IMR-90 (cell line): Measurements from ENCODE around the gene TAL1. TPM values are rescaled to one million over a fixed set of nuclear protein-coding genes. Genes with fewer than 3 reads are reported as not detected.

ENCODE experiments used
- ATAC-seq: fragments of 200-7000 bp; cut with Tn5 transposase; 2 replicates; pipeline ENCODE4 v1.9.1; 2020; ENCODE audit warnings: low read depth, mild to moderate bottlenecking, moderate library complexity
- BruUV-seq: library from RNA; stranded (reverse); fragments of 400-500 nt; replicated peaks from 2 replicates; lab custom pipeline; 2021; lab: Mats Ljungman, UMichigan
- CTCF ChIA-PET: fragments of 300-600 bp; formaldehyde crosslinking; extraction: SDS; loops from one replicate; lab custom pipeline; 2021; ENCODE audit warnings: antibody characterized with exemption; lab: Yijun Ruan, JAX
- POLR2A ChIA-PET: fragments of 300-600 bp; sonication (Branson Sonifier 250); formaldehyde crosslinking; loops from one replicate; lab custom pipeline; 2022; ENCODE audit warnings: antibody characterized with exemption; ENCODE audit not compliant: unreplicated experiment; lab: Charles Lee
- DNase-seq: peaks from one replicate; pipeline ENCODE4 v3.0.0; 2013
- H2AFZ ChIP-seq: replicated peaks from 2 replicates; pipeline ENCODE3; 2013; ENCODE audit warnings: low read length, mild to moderate bottlenecking; ENCODE audit not compliant: poor library complexity
- H2AK5ac ChIP-seq: 2 replicates; pipeline ENCODE4 v1.6.1; 2013; ENCODE audit warnings: low read depth, low read length, inconsistent platforms
- H2AK9ac ChIP-seq: replicated peaks from 2 replicates; pipeline ENCODE3; 2013; ENCODE audit warnings: mild to moderate bottlenecking, low read depth, low read length, moderate library complexity; ENCODE audit not compliant: poor library complexity
- H2BK120ac ChIP-seq: 2 replicates; pipeline ENCODE4 v1.6.1; 2013; ENCODE audit warnings: low read depth, low read length, inconsistent platforms
- H2BK15ac ChIP-seq: 3 replicates; pipeline ENCODE4 v1.6.1; 2013; ENCODE audit warnings: low read depth, low read length, inconsistent platforms
- H2BK20ac ChIP-seq: 2 replicates; pipeline ENCODE4 v1.6.1; 2013; ENCODE audit warnings: low read depth, mild to moderate bottlenecking, inconsistent platforms, low read length, moderate library complexity
- H2BK5ac ChIP-seq: 2 replicates; pipeline ENCODE4 v1.6.1; 2013; ENCODE audit warnings: mild to moderate bottlenecking, low read depth, low read length, inconsistent platforms; ENCODE audit not compliant: poor library complexity, severe bottlenecking
- H3K14ac ChIP-seq: replicated peaks from 2 replicates; pipeline ENCODE4 v1.6.1; 2013; ENCODE audit warnings: low read depth, low read length, inconsistent platforms
- H3K18ac ChIP-seq: 2 replicates; pipeline ENCODE4 v1.6.1; 2013; ENCODE audit warnings: low read depth, low read length, control low read depth
- H3K23ac ChIP-seq: 2 replicates; pipeline ENCODE4 v1.6.1; 2013; ENCODE audit warnings: low read depth, low read length, inconsistent platforms
- H3K27ac ChIP-seq: 2 replicates; pipeline ENCODE4 v1.5.1; 2013; ENCODE audit warnings: mild to moderate bottlenecking, control low read depth, low read length; ENCODE audit not compliant: insufficient read depth
- H3K27me3 ChIP-seq: 2 replicates; pipeline ENCODE4 v1.6.1; 2013; ENCODE audit warnings: low read length; ENCODE audit not compliant: control insufficient read depth, insufficient read depth
- H3K36me3 ChIP-seq: 2 replicates; pipeline ENCODE4 v1.6.1; 2013; ENCODE audit warnings: low read length, mixed read lengths; ENCODE audit not compliant: control insufficient read depth, insufficient read depth
- H3K4ac ChIP-seq: 2 replicates; pipeline ENCODE4 v1.6.1; 2013; ENCODE audit warnings: low read depth, low read length, inconsistent platforms
- H3K4me1 ChIP-seq: 2 replicates; pipeline ENCODE4 v1.6.1; 2013; ENCODE audit warnings: low read length, mixed read lengths; ENCODE audit not compliant: control insufficient read depth, insufficient read depth
- H3K4me2 ChIP-seq: 2 replicates; pipeline ENCODE4 v1.6.1; 2013; ENCODE audit warnings: low read depth, mild to moderate bottlenecking, control low read depth, low read length, moderate library complexity
- H3K4me3 ChIP-seq: 2 replicates; pipeline ENCODE4 v1.5.1; 2013; ENCODE audit warnings: low read depth, mild to moderate bottlenecking, control low read depth, low read length, moderate library complexity; ENCODE audit not compliant: insufficient read depth
- H3K56ac ChIP-seq: 2 replicates; pipeline ENCODE4 v1.6.1; 2013; ENCODE audit warnings: low read length, inconsistent platforms; ENCODE audit not compliant: insufficient read depth; ENCODE audit errors: extremely low read depth
- H3K79me1 ChIP-seq, 2 experiments: 2 replicates each; pipeline ENCODE4 v1.6.1; 2013; ENCODE audit warnings: low read length in 2 of 2, inconsistent platforms in 1 of 2, low read depth in 1 of 2
- H3K9ac ChIP-seq: 2 replicates; pipeline ENCODE4 v1.6.1; 2013; ENCODE audit warnings: low read depth, low read length, control low read depth
- H3K9me1 ChIP-seq: 2 replicates; pipeline ENCODE4 v1.6.1; 2013; ENCODE audit warnings: low read length, inconsistent platforms; ENCODE audit not compliant: insufficient read depth
- H3K9me3 ChIP-seq: 2 replicates; pipeline ENCODE4 v1.6.1; 2013; ENCODE audit warnings: low read length; ENCODE audit not compliant: control insufficient read depth, insufficient read depth
- H4K20me1 ChIP-seq: 2 replicates; pipeline ENCODE4 v1.6.1; 2013; ENCODE audit warnings: low read length, inconsistent platforms; ENCODE audit not compliant: insufficient read depth
- H4K5ac ChIP-seq: 2 replicates; pipeline ENCODE4 v1.6.1; 2013; ENCODE audit warnings: mild to moderate bottlenecking, low read depth, low read length, control low read depth
- H4K8ac ChIP-seq, 2 experiments: 2 replicates each; pipeline ENCODE4 v1.6.1; 2013; ENCODE audit warnings: low read depth in 2 of 2, low read length in 2 of 2, control low read depth in 1 of 2, inconsistent platforms in 1 of 2
- H4K91ac ChIP-seq: 2 replicates; pipeline ENCODE4 v1.6.1; 2013; ENCODE audit warnings: low read depth, low read length, inconsistent platforms; ENCODE audit not compliant: insufficient read depth
- CEBPB ChIP-seq: IDR thresholded peaks from 2 replicates; pipeline ENCODE4 v1.6.1; 2012; ENCODE audit warnings: low read depth, low read length, improper control_type of control experiment
- ELK1 ChIP-seq: fragments of 150-350 bp; IDR thresholded peaks from 2 replicates; pipeline ENCODE4 v1.6.1; 2016; ENCODE audit warnings: low read depth, mild to moderate bottlenecking, low read length, moderate library complexity, borderline replicate concordance
- MAFK ChIP-seq: IDR thresholded peaks from 2 replicates; pipeline ENCODE4 v1.6.1; 2012; ENCODE audit warnings: low read depth, low read length, improper control_type of control experiment
- MAZ ChIP-seq: IDR thresholded peaks from 2 replicates; pipeline ENCODE4 v1.6.1; 2012; ENCODE audit warnings: low read depth, mild to moderate bottlenecking, low read length, improper control_type of control experiment, moderate library complexity, borderline replicate concordance
- MXI1 ChIP-seq: IDR thresholded peaks from 2 replicates; pipeline ENCODE4 v1.6.1; 2012; ENCODE audit warnings: low read depth, mild to moderate bottlenecking, low read length, moderate library complexity, borderline replicate concordance
- RAD21 ChIP-seq: IDR thresholded peaks from 2 replicates; pipeline ENCODE4 v1.6.1; 2012; ENCODE audit warnings: low read length, improper control_type of control experiment
- RCOR1 ChIP-seq: IDR thresholded peaks from 2 replicates; pipeline ENCODE4 v1.6.1; 2012; ENCODE audit warnings: mild to moderate bottlenecking, low read length, improper control_type of control experiment; ENCODE audit not compliant: insufficient replicate concordance
- RFX5 ChIP-seq: IDR thresholded peaks from 2 replicates; pipeline ENCODE4 v1.8.0; 2012; ENCODE audit warnings: low read depth, mild to moderate bottlenecking, low read length, moderate library complexity
- SMC3 ChIP-seq: fragments of 150-350 bp; IDR thresholded peaks from 2 replicates; pipeline ENCODE4 v1.6.1; 2016; ENCODE audit warnings: low read depth, mild to moderate bottlenecking, antibody characterized with exemption, low read length, moderate library complexity
- WGBS, 2 experiments: methylation state at CpG; one replicate each; pipeline versions ENCODE4 v1.1.5 to v1.1.7; 2013; ENCODE audit warnings: missing lambda C conversion rate in 2 of 2; ENCODE audit not compliant: insufficient read length in 1 of 2; ENCODE audit errors: extremely low coverage in 2 of 2; 5-methylcytosine and 5-hydroxymethylcytosine counted together
- dilution Hi-C: fragments of 300-500 bp; cut with HindIII; formaldehyde crosslinking; loops from one replicate; pipeline ENCODE4 v1.14.3; 2018; ENCODE audit warnings: low sequenced_read_pairs; ENCODE audit not compliant: unreplicated experiment
- in situ Hi-C: fragments of 300-500 bp; cut with MboI; formaldehyde crosslinking; loops from 3 replicates; pipeline ENCODE4 v1.14.3; 2019; ENCODE audit warnings: low sequenced_read_pairs, inconsistent platforms, mixed read lengths
- intact Hi-C: fragments of 100-400 bp; cut with micrococcal nuclease; formaldehyde crosslinking; loops from 2 replicates; pipeline ENCODE4 v1.10.0; 2022
- polyA plus RNA-seq, 3 experiments: library from polyadenylated mRNA; depleted of rRNA; stranded (reverse); fragments of >200 nt; gene quantifications; 2 replicates each; pipeline ENCODE4 v1.2.3, GENCODE V29; 2012; ENCODE audit warnings: low replicate concordance in 1 of 3
- total RNA-seq: library from RNA; depleted of rRNA; stranded (reverse); fragments of >200 nt; gene quantifications from 2 replicates; pipeline ENCODE4 v1.2.3, GENCODE V29; 2012
- TF ChIP-seq, protein P1 (sequence below): conservative IDR thresholded peaks from 2 replicates; pipeline ENCODE4 v1.5.1; 2012; ENCODE audit warnings: mild to moderate bottlenecking, low read depth, low read length, improper control_type of control experiment
- TF ChIP-seq, protein P2 (sequence below): fragments of 150-350 bp; IDR thresholded peaks from 2 replicates; pipeline ENCODE4 v1.6.1; 2017; ENCODE audit warnings: mild to moderate bottlenecking, antibody characterized with exemption, low read length, low read depth

TAL1 gene
- total and polyA plus RNA-seq, 2 of the 4 experiments (the other 2 are of a cell fraction), result not detected

- 83% methylated on average over 1 of the region's 3 CpGs; no CpG with 5 or more reads in 1 of the 2 experiments for WGBS, 2 experiments
- CTCF ChIA-PET, result interaction anchor here (0.6 to 1.8 kb wide), 10 partner anchors 11 to 546 kb away, joined by 3 to 14 read pairs (median 4); partner anchors contain the start of genes FOXD2 and PDZK1IP1
- Histone ChIP-seq H3K79me1 (no peaks in the 10 kb centered on the region), H4K20me1 (no peaks in the 10 kb centered on the region), H4K91ac (no peak overlapping the region), H3K27me3 (no peaks in the 10 kb centered on the region; the same call in 1 of the 2 replicates), H3K4me3 (no peak overlapping the region), H4K5ac (no peak overlapping the region), H3K9me3 (no peaks in the 10 kb centered on the region), H3K27ac (no peak overlapping the region), H3K14ac (no peak overlapping the region), H2BK20ac (no peak overlapping the region), H2BK120ac (no peak overlapping the region), H3K4ac (no peak overlapping the region), H3K23ac (no peak overlapping the region), H3K9ac (no peak overlapping the region), H3K9me1 (no peaks in the 10 kb centered on the region), H3K4me1 (no peaks in the 10 kb centered on the region), H2BK5ac (no peak overlapping the region), H3K36me3 (no peaks in the 10 kb centered on the region), H2BK15ac (no peak overlapping the region), H4K8ac (no peak overlapping the region), H3K18ac (no peak overlapping the region), H2AK9ac (no peak overlapping the region), H2AK5ac (no peak overlapping the region), H3K56ac (no peak overlapping the region), H3K4me2 (no peak overlapping the region), H2AFZ (no peak overlapping the region)
- intact Hi-C loops, result loop anchor here (1.0 to 10.0 kb wide), 10 partner anchors 152 to 1315 kb away; partner anchors contain the start of gene CMPK1
- DNase-seq (no peak), ATAC-seq (no peak)
- dilution Hi-C loops, result no loop called here
- in situ Hi-C loops, result loop anchor here (5.0 to 10.0 kb wide), 2 partner anchors 242 to 535 kb away; no protein-coding TSS in a partner anchor
- POLR2A ChIA-PET, result no interaction called here
- BruUV-seq, result no TSS peak
- TF ChIP-seq MAZ (no peak), CEBPB (no peak), ELK1 (no peak), MAFK (no peak), SMC3 (no peak), RFX5 (no peak), RAD21 (no peak), RCOR1 (no peak), MXI1 (no peak)
- TF ChIP-seq, protein P1, sequence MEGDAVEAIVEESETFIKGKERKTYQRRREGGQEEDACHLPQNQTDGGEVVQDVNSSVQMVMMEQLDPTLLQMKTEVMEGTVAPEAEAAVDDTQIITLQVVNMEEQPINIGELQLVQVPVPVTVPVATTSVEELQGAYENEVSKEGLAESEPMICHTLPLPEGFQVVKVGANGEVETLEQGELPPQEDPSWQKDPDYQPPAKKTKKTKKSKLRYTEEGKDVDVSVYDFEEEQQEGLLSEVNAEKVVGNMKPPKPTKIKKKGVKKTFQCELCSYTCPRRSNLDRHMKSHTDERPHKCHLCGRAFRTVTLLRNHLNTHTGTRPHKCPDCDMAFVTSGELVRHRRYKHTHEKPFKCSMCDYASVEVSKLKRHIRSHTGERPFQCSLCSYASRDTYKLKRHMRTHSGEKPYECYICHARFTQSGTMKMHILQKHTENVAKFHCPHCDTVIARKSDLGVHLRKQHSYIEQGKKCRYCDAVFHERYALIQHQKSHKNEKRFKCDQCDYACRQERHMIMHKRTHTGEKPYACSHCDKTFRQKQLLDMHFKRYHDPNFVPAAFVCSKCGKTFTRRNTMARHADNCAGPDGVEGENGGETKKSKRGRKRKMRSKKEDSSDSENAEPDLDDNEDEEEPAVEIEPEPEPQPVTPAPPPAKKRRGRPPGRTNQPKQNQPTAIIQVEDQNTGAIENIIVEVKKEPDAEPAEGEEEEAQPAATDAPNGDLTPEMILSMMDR, result no peak
- TF ChIP-seq, protein P2, sequence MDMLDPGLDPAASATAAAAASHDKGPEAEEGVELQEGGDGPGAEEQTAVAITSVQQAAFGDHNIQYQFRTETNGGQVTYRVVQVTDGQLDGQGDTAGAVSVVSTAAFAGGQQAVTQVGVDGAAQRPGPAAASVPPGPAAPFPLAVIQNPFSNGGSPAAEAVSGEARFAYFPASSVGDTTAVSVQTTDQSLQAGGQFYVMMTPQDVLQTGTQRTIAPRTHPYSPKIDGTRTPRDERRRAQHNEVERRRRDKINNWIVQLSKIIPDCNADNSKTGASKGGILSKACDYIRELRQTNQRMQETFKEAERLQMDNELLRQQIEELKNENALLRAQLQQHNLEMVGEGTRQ, result no peak
Measured at GRCh38 chr1:47179988-47180563, 51.9 kb downstream of the TAL1 start.
